Endodermal cell (in vitro differentiated cells): ENCODE results near the gene FAT2. TPM values are rescaled to one million over a fixed set of nuclear protein-coding genes. Genes with fewer than 3 reads are reported as not detected.

Experiments used
- DNase-seq: peaks from one replicate; pipeline ENCODE4 v3.0.0-alpha.2; 2017
- H3K27ac ChIP-seq: 2 replicates; pipeline ENCODE4 v1.5.1; 2013; ENCODE audit warnings: mild to moderate bottlenecking, low read depth, low read length, moderate library complexity
- H3K27me3 ChIP-seq: 2 replicates; pipeline ENCODE4 v1.6.1; 2013; ENCODE audit warnings: mild to moderate bottlenecking, low read length, moderate library complexity; ENCODE audit not compliant: insufficient read depth, control insufficient read depth, poor library complexity, severe bottlenecking
- H3K36me3 ChIP-seq: 2 replicates; pipeline ENCODE4 v1.7.0; 2013; ENCODE audit warnings: mild to moderate bottlenecking, low read length, moderate library complexity; ENCODE audit not compliant: control insufficient read depth, insufficient read depth
- H3K4me1 ChIP-seq: one replicate; pipeline ENCODE4 v1.7.0; 2013; ENCODE audit warnings: low read length; ENCODE audit not compliant: control insufficient read depth, insufficient read depth
- H3K4me3 ChIP-seq: 2 replicates; pipeline ENCODE4 v1.5.1; 2013; ENCODE audit warnings: mild to moderate bottlenecking, low read length, moderate library complexity
- H3K9ac ChIP-seq: 2 replicates; pipeline ENCODE4 v1.6.1; 2013; ENCODE audit warnings: mild to moderate bottlenecking, low read length, moderate library complexity; ENCODE audit not compliant: poor library complexity, severe bottlenecking; ENCODE audit errors: extremely low read depth
- H3K9me3 ChIP-seq: 2 replicates; pipeline ENCODE4 v1.6.1; 2013; ENCODE audit warnings: mild to moderate bottlenecking, low read length, moderate library complexity; ENCODE audit not compliant: control insufficient read depth
- H3K27ac Mint-ChIP-seq: 2 replicates; pipeline ENCODE4 v1.8.0; 2020; ENCODE audit warnings: mixed read lengths
- H3K27me3 Mint-ChIP-seq: 2 replicates; pipeline ENCODE4 v1.8.0; 2021; ENCODE audit warnings: mild to moderate bottlenecking, mixed read lengths; ENCODE audit not compliant: insufficient read depth
- H3K36me3 Mint-ChIP-seq: 2 replicates; pipeline ENCODE4 v1.8.0; 2020; ENCODE audit warnings: low read depth, mixed read lengths
- H3K4me1 Mint-ChIP-seq: 2 replicates; pipeline ENCODE4 v1.8.0; 2020; ENCODE audit warnings: mixed read lengths
- H3K4me3 Mint-ChIP-seq: 2 replicates; pipeline ENCODE4 v1.8.0; 2020; ENCODE audit warnings: mild to moderate bottlenecking, moderate library complexity, mixed read lengths
- H3K9me3 Mint-ChIP-seq: 2 replicates; pipeline ENCODE4 v1.8.0; 2020; ENCODE audit warnings: mild to moderate bottlenecking, mixed read lengths
- CTCF ChIP-seq: fragments of 200-600 bp; sonication (generic); conservative IDR thresholded peaks from 2 replicates; pipeline ENCODE4 v1.5.0; 2021; ENCODE audit warnings: antibody characterized with exemption, mild to moderate bottlenecking
- WGBS, 2 experiments: methylation state at CpG; one replicate each; pipeline versions ENCODE4 v1.1.5 to v1.1.7; 2013; ENCODE audit warnings: missing lambda C conversion rate in 2 of 2, mixed read lengths in 1 of 2; ENCODE audit not compliant: insufficient coverage in 1 of 2, insufficient read length in 1 of 2; 5-methylcytosine and 5-hydroxymethylcytosine counted together
- total RNA-seq, 2 donors: library from RNA; stranded (reverse); fragmentation: NEBNext Ultra II Directional in 1 of 2; extraction: Animal tissue kit (Norgen Biotek cat#: 25700) in 1 of 2; gene quantifications; 2 replicates in 1 of 2; 3 replicates in 1 of 2; pipeline ENCODE4 v1.2.1, GENCODE V29; 2021

Gene FAT2
- total RNA-seq, 2 donors from 2014 or later: 0.18 TPM; not detected in 1

DNA sequence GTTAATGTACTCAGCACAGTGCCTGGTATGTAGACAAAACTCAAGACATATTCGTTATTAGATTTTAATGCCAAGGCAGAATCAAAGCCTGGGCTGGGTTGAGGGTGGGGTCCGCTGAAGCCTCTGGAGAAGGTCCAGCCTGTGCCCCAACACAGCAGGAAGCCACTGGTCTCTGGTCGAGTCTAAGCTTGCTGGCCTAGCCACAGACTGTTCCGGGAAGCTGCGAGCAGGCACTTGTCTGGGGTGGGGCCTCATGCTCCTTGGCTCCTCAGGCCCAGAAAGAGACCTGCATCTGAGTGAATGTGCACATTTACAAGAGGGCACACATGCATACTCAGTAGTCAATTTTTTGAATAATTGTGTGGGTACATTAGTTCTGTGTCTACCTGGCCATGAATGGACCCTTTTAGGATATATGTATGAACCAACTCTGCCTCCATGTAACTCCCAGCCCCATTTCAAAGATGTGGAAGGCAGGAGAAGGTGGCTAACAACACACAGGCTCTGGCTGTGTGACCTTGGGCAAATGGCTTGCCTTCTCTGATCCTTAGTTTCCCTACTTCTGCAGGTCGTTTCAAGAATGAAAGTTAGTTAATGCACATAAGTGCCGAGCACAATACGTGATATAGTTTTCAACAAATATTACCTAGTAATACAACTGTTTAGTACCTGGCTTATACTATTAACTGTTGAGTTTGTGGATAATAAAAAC is 18.3 kb downstream of the FAT2 start:
- no peaks in the 10 kb centered on the region for H3K9me3 ChIP-seq
- no peaks in the 10 kb centered on the region for H3K36me3 ChIP-seq
- no peaks in the 10 kb centered on the region for H3K36me3 Mint-ChIP-seq
- no peaks in the 10 kb centered on the region for H3K27me3 ChIP-seq
- H3K4me1 ChIP-seq: no peaks in the 10 kb centered on the region
- H3K4me1 Mint-ChIP-seq: no peaks in the 10 kb centered on the region
- no peak overlapping the region for H3K27ac Mint-ChIP-seq
- no peaks in the 10 kb centered on the region for H3K9me3 Mint-ChIP-seq
- TF ChIP-seq CTCF: no peak
- no peak overlapping the region for H3K4me3 Mint-ChIP-seq
- DNase-seq: no peak
- WGBS, 2 experiments: 83 to 93% methylated on average over 5 to 8 of the region's 8 CpGs
- H3K27ac ChIP-seq: no peak overlapping the region
- no peak overlapping the region for H3K4me3 ChIP-seq
- H3K9ac ChIP-seq: no peak overlapping the region
- peaks cover 15% of the 10 kb centered on the region for H3K27me3 Mint-ChIP-seq

DNA sequence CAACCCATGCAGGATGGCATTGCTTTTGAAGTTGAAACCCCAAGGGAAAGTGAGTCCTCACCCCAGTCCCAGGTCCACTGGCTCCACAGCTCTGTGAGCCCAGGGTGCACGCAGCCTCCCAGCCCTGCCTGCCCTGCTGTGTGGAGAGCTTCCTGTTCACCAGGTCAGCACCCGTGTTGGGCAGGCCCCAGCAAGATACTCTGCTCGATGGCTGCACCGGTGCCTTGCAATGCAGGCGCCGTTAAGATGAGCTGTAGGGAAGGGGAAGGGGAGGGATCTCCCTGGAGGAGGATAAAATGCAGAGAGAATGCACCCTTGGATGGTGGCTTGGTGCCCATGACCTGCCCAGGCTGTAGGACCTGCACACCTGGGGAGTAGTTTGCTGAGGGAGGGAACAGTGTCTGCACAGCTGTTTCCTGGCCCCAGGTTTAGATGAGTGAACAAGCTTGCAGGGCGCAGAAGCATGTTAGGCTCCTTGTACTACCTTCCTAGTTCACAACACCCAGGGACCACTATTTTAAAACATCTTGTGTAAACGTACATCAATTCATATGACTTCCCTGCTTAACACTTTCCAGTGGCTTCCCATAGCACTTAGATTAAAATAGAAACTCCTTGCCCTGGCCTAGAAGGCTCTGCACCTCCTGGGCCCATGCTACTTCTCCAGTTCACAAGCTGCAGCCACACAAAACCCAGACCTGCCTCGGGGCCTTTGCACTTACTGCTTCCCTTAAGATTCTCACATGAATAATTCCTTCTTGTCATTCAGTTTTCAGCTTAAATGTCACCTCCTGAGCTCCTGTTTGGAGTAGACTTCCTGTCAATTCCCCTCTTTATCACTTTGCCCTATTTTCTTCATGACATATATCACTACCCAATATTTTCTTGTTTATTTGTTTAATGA is 19.6 kb downstream of the FAT2 start:
- H3K9ac ChIP-seq: no peak overlapping the region
- peak; percentile 54 for DNase-seq
- H3K4me1 ChIP-seq: no peaks in the 10 kb centered on the region
- H3K9me3 ChIP-seq: no peaks in the 10 kb centered on the region
- no peaks in the 10 kb centered on the region for H3K27me3 ChIP-seq
- TF ChIP-seq CTCF: no peak
- H3K4me3 Mint-ChIP-seq: no peak overlapping the region
- no peaks in the 10 kb centered on the region for H3K4me1 Mint-ChIP-seq
- 90 to 93% methylated on average over 3 to 9 of the region's 9 CpGs for WGBS, 2 experiments
- no peaks in the 10 kb centered on the region for H3K36me3 ChIP-seq
- peaks cover 20% of the 10 kb centered on the region for H3K27me3 Mint-ChIP-seq
- no peaks in the 10 kb centered on the region for H3K36me3 Mint-ChIP-seq
- H3K27ac Mint-ChIP-seq: no peak overlapping the region
- no peak overlapping the region for H3K27ac ChIP-seq
- no peaks in the 10 kb centered on the region for H3K9me3 Mint-ChIP-seq
- no peak overlapping the region for H3K4me3 ChIP-seq

GRCh38 chr5:151570512-151571269 is 20.4 kb downstream of the FAT2 start:
- 86 to 90% methylated on average over 6 to 12 of the region's 12 CpGs for WGBS, 2 experiments
- no peak overlapping the region for H3K9ac ChIP-seq
- Mint-ChIP-seq H3K27me3 (peaks cover 26% of the 10 kb centered on the region), H3K9me3 (no peaks in the 10 kb centered on the region), H3K4me1 (no peaks in the 10 kb centered on the region), H3K4me3 (no peak overlapping the region), H3K36me3 (no peaks in the 10 kb centered on the region), H3K27ac (no peak overlapping the region)
- no peaks in the 10 kb centered on the region for H3K27me3 ChIP-seq
- H3K27ac ChIP-seq: no peak overlapping the region
- no peak overlapping the region for H3K4me3 ChIP-seq
- TF ChIP-seq CTCF: no peak
- no peaks in the 10 kb centered on the region for H3K36me3 ChIP-seq
- H3K9me3 ChIP-seq: no peaks in the 10 kb centered on the region
- DNase-seq: peak; percentile 66
- no peaks in the 10 kb centered on the region for H3K4me1 ChIP-seq
